ENCODE data around the gene SLC12A9.
"Not testable (repeated sequence)": the region's sequence is repeated elsewhere in the genome, so short reads cannot be mapped to it uniquely, and the experiment has no call there.

The SLC12A9 gene, protein sequence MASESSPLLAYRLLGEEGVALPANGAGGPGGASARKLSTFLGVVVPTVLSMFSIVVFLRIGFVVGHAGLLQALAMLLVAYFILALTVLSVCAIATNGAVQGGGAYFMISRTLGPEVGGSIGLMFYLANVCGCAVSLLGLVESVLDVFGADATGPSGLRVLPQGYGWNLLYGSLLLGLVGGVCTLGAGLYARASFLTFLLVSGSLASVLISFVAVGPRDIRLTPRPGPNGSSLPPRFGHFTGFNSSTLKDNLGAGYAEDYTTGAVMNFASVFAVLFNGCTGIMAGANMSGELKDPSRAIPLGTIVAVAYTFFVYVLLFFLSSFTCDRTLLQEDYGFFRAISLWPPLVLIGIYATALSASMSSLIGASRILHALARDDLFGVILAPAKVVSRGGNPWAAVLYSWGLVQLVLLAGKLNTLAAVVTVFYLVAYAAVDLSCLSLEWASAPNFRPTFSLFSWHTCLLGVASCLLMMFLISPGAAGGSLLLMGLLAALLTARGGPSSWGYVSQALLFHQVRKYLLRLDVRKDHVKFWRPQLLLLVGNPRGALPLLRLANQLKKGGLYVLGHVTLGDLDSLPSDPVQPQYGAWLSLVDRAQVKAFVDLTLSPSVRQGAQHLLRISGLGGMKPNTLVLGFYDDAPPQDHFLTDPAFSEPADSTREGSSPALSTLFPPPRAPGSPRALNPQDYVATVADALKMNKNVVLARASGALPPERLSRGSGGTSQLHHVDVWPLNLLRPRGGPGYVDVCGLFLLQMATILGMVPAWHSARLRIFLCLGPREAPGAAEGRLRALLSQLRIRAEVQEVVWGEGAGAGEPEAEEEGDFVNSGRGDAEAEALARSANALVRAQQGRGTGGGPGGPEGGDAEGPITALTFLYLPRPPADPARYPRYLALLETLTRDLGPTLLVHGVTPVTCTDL

DNA sequence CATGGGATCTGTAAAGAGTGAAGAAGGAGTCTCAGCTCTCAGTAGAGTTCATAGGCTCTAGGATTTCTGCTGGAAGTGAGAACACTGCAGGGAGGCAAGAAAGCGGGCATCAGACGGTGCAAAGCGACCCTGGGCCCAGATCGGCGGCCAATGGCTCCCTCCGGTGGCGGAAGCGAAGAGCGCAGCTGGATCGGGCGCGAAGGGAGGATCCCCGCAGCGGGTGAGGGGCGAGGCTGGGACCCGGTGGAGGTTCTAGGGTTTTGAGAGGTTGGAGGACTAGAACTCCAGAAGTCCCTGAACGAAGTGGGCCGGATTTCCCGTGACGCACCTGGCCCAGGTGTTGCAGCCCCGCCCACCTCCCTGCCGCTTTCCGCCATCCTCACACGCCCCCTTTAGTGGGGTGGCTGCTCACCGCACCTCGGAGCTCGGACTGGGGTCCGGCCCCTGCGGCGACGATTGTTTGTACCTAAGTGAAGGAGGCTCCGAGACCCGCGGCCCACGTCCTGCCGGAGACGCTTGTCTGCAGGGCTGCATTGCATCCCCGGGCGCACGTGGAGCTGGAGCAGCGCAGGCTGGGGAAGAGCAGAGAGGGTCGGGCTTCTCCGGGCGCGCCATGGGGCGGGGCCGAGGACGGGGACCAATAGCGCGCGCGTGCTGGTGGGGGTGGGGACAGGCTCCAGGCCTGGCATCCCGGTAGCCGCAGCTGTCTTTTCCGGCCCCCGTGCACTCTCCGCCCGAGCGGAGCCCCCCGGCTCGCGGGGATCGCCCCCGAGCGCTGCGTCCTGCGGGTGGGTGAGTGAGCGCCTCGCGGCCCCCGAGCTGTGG lies at the start of gene SLC12A9:
SLC12A9 (plus strand) TSS at position 666 of the 825 bp plus-strand sequence. CDS start 1,485 bp downstream, outside the sequence.
- peak; percentile 13 for FAIRE-seq

DNA sequence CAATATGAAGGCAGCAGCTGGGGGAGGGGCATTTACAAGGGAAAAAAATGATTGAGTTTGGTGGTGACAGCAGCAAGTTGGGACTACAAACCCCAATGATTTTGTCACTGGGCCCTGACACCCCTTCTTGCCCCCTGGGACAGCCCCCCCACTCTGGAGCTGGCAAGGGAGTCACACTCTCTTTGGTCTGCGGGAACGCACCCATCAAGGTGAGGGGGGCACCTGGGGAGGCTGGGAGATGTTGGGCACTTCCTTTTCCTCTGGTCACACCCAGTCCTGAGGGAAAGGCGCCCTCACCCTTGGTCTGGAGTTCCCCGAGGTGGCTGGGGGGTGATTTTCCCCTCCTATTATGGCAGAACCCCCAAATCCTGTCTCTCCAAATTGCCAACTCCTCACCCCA lies 49.6 kb upstream of the SLC12A9 start:
- no peak for FAIRE-seq

DNA sequence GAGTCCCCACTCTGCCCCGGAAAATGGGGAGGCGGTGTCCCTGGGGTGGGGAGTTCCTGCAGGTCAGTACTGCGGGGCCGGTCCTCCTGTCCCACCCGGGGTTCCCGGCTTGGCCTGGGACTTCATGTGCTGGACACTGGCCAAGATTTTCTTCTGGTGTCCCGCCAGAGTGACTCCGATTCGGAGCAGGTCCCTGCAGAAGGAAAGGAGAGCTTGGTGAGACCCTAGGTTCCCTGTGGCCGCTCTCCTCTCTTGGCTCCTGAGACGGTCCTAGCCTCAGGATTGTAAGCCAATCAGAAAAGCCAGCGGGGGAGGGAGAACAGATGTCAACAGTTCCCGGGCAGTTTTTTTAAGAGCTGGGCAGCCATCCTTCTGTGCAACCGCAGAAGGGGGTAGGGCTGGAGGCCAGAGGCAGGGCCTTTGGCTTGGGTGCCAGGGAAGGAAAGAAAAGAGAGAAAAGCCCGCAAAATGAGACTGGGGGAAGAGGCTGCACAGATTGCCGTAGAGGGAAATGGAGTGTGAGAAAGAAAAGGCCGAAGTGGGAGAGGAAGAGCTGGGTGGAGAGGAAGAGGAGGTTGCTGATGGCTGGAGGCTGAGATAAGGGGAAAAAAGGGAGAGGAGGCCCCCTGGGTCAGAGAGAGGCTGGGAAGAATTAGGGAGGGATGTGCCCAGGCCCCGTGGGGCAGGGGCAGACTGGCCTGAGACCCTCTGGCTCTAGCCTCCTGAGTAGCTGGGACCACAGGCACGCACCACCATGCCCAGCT lies 48.9 kb upstream of the SLC12A9 start:
- FAIRE-seq = peak; percentile 71

DNA sequence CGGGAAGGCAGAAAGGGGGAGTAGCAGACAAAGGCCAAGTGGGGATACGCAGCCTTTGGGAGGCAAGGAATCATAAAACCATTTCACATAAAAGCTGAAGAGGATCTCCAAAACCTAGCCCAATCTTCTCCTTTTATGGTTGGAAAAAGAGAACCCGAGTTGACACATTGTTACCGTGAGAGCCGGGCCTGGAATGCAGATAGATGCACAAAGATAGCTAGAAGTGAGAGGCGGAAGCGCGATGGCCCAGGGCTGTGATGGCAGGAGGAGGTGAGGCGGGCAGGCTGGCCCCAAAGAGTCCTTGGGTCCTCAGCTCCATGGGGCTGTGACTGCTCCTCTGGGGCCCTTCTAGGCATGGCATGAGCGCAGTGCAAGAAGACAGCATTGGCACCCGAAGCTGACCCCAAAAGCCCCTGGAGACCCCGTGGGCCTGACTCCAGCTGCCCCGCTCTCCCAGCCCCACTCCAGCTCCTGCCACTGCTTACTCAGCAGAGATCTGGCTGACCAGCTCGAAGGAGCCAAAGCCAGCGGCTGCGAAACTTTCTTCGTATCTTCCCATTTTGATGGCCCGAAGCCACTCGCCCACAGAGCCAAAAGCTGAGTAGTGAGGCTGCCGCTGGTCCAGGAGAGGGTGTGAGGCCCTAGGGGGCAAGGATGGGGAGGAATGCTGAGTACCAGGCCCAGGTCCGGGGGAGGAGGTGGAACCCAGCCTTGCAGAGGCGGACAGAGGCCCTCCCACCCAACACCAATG lies 47.7 kb upstream of the SLC12A9 start:
- no peak for FAIRE-seq

DNA sequence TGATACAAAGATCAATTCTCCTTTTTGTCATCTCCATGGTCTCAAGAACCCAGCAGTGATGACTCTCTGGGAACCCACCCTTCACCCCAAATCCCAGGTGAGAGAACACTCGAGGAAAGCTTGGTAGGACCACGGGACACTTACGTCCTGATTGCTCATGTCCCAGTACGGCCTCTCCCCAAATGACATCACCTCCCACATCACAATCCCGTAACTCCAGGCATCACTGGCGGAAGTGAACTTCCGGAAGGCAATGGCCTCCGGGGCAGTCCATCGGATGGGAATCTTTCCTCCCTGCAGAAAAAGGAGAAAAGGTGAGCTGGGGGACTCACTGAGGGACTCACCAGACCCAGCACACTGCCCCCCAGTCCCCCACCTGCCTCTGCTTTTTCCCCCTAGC lies 46.2 kb upstream of the SLC12A9 start:
- no peak for FAIRE-seq

DNA sequence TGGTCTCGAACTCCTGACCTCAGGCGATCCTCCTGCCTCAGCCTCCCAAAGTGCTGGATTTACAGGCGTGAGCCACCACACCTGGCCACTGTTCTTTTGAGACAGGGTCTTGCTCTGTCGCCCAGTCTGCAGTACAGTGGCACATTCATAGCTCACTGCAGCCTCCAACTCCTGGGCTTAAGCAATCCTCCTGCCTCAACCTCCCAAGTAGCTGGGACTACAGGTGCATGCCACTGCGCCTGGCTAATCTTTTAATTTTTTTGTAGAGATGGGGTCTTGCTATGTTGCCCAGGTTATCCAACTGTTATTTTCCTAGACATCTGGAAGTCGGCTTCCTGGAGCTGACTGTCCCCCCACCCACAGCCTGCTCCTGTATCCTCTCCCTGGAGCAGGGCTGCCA lies 45.6 kb upstream of the SLC12A9 start:
- not testable (repeated sequence) for FAIRE-seq

DNA sequence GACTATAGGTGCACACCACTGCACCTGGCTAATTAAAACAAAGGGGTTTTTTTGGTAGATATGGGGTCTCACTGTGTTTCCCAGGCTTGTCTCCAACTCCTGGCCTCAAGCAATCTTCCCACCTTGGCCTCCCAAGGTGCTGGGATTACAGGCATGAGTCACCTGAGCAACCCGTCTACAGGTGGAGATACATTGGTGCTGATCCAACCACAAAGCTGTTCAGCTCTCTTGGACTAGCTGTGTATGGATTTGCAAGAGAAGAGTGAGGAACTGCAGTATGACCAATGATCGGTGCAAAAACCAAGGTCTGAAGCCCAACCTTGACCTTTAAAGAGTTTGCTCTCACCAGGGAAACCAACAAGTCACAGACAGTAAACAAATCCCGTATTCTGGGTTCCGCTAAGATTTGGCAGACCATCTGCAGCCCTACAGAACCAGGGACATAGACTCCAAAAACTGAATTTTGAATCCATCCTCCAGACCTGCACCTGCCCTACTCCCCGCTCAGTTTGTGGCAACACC lies 44.1 kb upstream of the SLC12A9 start:
- no peak for FAIRE-seq

DNA sequence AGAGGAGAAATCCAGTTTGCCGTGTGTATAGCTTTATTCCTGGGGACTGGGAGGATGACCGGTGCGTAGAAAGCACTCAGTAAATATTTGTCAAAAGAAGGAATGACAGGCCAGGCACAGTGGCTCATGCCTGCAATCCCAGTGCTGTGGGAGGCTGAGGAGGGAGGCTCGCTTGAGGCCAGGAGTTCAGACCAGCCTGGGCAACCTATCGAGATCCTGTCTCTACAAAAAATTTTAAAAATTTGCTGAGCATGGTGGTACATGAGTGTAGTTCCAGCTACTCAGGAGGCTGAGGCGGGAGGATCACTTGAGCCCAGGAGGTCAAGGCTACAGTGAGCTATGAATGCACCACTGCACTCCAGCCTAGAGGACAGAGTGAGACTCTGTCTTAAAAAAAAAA lies 41.0 kb upstream of the SLC12A9 start:
- no peak for FAIRE-seq

DNA sequence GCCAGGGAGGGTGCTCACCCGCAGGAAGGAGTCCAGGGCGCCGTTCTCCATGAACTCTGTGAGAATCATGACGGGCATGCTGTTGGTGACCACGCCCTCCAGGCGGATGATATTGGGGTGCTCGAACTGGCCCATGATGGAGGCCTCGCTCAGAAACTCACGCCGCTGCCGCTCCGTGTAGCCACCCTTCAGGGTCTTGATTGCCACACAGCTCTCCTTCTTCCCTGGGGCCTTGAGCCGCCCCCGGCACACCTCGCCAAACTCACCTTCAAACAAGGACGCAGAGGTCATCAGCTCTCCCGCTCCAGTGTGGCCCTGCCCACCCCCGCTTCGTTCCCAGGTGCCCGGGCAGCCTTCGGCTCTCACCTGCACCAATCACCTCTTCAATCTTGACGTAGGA lies 39.8 kb upstream of the SLC12A9 start:
- FAIRE-seq = no peak

DNA sequence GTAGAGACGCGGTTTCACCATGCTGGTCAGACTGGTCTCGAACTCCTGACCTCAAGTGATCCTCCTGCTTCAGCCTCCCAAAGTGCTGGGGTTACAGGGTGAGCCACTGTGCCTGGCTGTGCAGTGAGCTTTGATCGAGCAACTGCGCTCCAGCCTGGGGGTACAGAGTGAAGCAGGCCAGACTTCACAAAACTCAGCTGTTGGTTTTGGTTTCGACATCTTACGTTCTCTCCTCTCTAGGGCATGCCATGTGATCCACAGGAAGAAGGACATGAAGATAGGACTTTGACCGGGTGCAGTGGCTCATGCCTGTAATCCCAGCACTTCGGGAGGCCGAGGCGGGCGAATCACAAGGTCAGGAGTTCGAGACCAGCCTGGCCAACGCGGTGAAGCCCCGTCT lies 36.0 kb upstream of the SLC12A9 start:
- not testable (repeated sequence) for FAIRE-seq

DNA sequence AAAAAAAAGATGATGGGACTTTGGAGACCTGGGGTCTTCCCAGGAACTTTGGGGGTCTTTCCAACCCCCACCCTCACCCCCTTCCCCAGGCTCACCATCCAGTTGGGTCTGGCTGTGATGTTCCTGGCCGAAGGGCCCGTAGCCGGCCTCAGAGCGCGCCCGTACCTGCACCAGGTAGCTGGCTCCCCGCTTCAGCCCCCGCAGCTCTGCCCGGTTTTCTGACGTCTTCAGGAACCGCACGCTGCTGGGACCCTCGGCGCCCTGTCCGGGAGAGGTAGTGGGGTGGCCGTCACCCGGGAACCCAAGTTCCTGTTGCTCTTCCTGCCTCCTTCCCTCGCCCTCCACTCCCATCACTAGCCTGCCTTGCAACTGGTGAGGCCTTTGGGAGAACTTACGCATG lies 35.4 kb upstream of the SLC12A9 start:
- FAIRE-seq = no peak

DNA sequence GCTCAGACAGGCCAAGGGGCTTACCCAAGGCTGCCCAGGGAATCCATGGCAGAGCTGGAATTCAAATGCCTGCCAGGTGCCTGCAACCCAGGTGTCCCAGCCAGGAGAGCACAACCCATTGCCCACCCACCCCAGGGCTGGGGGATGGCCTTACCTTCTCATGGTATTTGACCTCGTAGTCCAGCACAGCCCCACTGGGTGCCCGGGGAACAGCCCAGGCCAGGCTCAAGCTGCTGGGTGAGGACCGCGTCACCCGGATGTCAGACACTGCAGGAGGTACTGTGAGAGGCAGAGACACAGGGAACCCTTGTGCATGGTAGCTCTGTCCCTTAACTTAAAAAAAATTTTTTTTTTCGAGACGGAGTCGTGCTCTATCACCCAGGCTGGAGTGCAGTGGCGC lies 34.1 kb upstream of the SLC12A9 start:
- FAIRE-seq = no peak

DNA sequence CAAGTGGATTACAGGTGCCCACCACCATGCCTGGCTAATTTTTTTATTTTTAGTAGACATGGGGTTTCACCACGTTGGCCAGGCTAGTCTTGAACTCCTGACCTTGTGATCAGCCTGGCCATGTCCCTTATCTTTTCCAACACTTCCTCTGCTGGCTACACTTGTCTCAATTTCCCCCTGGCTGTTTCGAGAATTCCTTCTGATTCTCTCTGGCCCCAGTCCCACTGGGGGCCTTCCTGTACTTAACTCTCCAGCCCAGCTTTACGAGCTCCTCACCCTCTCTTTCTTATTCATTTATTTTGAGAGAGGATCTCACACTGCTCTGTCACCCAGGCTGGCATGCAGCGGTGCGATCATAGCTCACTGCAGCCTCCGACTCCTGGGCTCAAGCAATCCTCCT lies 33.7 kb upstream of the SLC12A9 start:
- FAIRE-seq = no peak

DNA sequence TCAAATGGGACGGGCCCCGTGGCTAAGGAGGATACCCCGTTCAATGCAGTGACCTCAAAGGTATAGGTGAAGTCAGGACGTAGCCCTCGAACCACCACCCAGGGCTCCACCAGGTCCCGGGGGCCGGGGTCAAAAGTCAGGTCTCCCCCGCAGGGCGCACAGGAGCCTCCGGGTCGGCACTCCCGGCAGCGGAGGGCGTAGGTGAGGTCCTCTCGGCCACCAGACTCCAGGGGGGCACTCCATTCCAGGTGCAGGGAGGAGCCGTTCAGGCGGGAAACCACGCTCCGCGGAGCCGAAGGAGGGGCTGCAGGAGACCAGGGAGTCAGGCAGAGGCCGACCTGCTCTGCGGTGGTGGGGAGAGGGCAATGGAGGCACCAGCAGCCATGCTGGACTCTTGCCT lies 32.9 kb upstream of the SLC12A9 start:
- no peak for FAIRE-seq

DNA sequence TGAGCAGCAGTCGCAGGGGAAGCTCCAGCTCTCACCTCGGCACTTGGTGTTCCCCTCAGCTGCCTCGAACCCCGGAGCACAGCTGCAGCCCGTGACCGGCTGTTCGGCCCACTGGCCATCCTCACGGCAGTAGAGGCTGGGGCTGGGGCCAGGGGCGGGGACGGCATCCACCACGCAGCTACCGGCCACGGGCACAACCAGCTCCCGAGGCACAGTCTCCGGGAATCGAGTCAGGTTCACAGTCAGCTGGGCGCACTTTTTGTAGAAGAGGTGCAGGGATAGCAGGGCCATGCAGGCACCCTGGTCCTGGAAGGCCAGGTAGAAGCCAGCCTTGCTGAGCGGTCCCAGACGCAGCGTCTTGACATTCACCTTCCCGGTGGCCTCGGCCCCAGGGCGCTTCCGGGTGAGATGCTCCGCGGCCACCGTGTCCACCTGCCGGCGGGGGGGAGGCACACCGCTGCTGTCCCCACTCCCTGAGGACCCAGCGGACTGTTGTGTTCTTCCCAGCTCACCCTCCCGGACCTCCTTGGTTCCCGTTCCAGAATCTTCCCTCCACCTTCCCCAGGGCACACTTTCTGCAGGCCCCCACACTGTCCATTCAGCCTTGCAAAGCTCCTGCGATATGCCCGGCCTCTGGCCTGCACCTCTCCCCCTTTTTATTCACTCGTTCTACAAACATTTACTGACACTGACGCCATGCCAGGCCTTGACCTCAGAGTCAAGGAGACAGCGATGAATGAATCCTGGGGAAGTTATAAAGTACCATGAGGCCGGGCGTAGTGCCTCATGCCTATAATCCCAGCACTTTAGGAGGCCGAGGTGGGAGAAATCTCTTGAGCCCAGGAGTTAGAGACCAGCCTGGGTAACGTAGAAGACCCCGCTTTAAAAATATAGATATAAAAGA lies 30.0 kb upstream of the SLC12A9 start:
- FAIRE-seq = no peak

DNA sequence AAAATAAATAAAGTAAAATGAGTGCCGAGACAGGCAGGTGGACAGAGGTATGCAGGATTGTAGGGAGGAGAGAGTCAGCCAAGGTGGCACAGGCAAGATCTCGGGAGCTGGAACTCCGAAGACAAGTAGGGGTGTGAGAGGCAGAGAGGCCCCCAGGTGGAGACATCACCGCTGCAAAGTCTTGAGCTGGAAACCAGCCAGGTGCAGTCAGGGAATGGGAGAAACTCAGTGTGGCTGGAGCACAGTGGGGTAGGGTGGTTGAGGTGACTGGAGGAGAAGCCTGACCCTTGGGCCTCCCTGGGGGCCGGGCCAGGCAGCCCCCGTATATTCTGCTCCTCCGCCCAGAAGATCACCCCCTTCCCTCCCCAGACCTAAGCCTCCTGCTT lies 29.4 kb upstream of the SLC12A9 start:
- FAIRE-seq = no peak

DNA sequence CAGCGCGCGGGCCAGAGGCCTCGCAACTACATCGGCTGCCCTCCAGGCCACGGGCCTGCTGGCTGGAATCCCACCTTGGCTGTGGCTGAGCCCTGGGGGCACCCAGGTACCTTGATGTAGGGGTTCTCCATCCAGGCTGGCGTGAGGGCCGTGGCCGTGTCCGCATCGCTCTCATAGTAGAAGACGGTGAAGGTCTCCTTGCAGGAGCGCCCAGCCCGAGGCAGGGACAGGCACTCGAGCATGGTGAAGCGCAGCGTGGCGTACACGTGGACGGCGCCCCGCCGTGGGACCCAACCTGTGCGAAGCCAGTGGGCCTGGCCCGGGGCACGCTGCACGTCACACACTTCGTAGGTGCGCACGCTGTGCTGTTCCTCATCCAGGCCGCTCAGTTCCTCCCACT lies 29.0 kb upstream of the SLC12A9 start:
- no peak for FAIRE-seq

DNA sequence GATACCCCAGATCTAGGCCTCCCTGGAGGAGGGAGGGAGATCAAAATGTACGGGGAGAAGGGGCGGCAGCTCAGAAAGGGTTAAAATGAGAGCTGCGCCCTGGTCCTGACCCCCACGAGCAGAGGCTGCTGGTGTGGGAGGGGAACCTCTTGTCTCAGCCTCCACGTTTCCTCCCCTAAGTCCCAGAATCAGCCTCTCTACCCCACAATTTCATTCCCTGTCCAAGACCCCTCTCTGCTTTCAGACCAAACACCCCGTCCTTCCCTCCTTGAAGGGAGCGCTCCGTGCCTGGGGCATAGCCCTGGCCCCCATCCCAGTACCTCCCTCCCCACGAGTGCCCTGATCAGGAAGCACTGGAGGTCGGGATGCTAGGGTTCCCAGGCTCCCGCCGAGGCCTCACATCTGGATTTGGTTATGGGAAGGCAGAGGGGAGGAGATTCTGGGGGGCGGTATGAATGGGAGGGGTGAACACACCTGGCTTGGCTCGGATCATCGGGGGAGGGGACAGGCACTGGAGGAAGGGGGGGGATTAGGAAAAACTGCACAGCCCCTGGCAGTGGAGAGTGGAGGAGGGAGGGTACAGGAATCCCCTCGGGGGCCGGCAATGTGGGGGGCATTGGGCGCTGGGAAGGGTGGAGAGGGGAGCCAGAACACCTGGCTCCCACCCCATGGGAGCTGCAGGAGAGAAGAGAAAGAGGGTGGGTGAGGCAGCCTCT lies 27.9 kb upstream of the SLC12A9 start:
- FAIRE-seq = no peak

DNA sequence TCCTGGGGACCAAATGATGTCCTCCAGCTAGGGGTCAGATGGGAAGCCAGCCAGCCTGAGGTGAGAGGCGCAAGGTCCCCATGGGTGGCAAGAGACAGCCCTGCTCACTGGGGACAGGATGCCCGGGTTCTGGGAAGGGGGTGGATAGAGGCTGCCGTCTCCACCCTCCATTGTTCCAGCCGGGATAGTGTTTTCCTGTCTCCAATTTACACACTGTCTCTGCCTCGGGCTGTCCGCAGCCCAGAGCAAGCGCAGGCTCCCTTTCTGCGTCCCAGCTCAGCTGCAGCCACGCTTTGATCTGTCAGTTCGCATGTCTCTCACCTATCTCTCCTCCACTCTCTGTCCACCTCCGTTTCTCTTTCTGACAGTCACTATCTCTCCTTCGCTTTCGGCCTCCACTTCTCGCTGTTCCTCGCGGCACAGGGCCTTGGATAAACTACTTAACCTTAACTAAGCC lies 27.3 kb upstream of the SLC12A9 start:
- FAIRE-seq = no peak
